Heart left ventricle (tissue), 16 donors: Measurements from ENCODE around the gene CCNJL. TPM values are rescaled to one million over a fixed set of nuclear protein-coding genes. Genes with fewer than 3 reads are reported as not detected.
A peak's percentile ranks its signal among the peaks of the same experiment; 100 is the strongest.

Experiments used
- ATAC-seq, 4 donors: fragments of 200-7000 bp; cut with Tn5 transposase; one replicate each; pipeline ENCODE4 v1.9.1; 2020 to 2022; ENCODE audit warnings: moderate library complexity in 4 of 4, mild to moderate bottlenecking in 3 of 4, moderate number of reproducible peaks in 1 of 4
- DNase-seq, 5 donors: peaks; one replicate each; pipeline ENCODE4 v3.0.0-alpha.2; 2020
- H3K27ac ChIP-seq, 12 donors: fragments of 200-600 bp; sonication (generic) in 4 of 12; one replicate each; pipeline versions ENCODE4 v1.5.0 to v1.8.0; 2016 to 2022; ENCODE audit warnings: mild to moderate bottlenecking in 2 of 12
- H3K27me3 ChIP-seq, 9 donors: fragments of 200-600 bp; sonication (generic) in 2 of 9; one replicate each; pipeline versions ENCODE4 v1.5.1 to v1.8.0; 2016 to 2022; ENCODE audit warnings: mild to moderate bottlenecking in 3 of 9
- H3K36me3 ChIP-seq, 9 donors: fragments of 200-600 bp; sonication (generic) in 2 of 9; one replicate each; pipeline versions ENCODE4 v1.5.0 to v1.8.0; 2018 to 2022; ENCODE audit warnings: mild to moderate bottlenecking in 2 of 9
- H3K4me1 ChIP-seq, 12 donors: fragments of 200-600 bp; sonication (generic) in 4 of 12; one replicate each; pipeline versions ENCODE4 v1.5.0 to v1.8.0; 2016 to 2022; ENCODE audit warnings: mild to moderate bottlenecking in 3 of 12
- H3K4me3 ChIP-seq, 12 donors: fragments of 200-600 bp; sonication (generic) in 4 of 12; one replicate each; pipeline versions ENCODE4 v1.5.0 to v1.8.0; 2017 to 2022; ENCODE audit warnings: mild to moderate bottlenecking in 9 of 12, moderate library complexity in 4 of 12
- H3K9me3 ChIP-seq, 12 donors: fragments of 200-600 bp; sonication (generic) in 4 of 12; one replicate each; pipeline versions ENCODE4 v1.5.0 to v1.8.0; 2016 to 2022; ENCODE audit warnings: mild to moderate bottlenecking in 1 of 12
- POLR2A ChIP-seq, 2 donors: fragments of 450-650 bp; IDR thresholded peaks; one replicate each; pipeline ENCODE4 v1.6.1; 2017; ENCODE audit warnings: antibody characterized with exemption in 2 of 2, mild to moderate bottlenecking in 2 of 2, moderate library complexity in 2 of 2
- WGBS, 4 donors: extraction: QIAGEN DNeasy Blood & Tissue Kit in 2 of 4; methylation state at CpG; one replicate each; pipeline versions ENCODE4 v1.1.5 to v1.1.7; 2013 to 2018; 5-methylcytosine and 5-hydroxymethylcytosine counted together
- intact Hi-C, 10 donors: fragments of 100-400 bp; cut with DNase I; formaldehyde crosslinking; loops; one replicate each; pipeline versions ENCODE4 v1.11.1 to v1.14.2; 2022
- polyA plus RNA-seq, 2 donors: library from polyadenylated mRNA; stranded (reverse); fragments of 200-250 nt; gene quantifications; one replicate each; pipeline ENCODE4 v1.2.3, GENCODE V29; 2013
- total RNA-seq, 9 donors: library from RNA; depleted of rRNA in 2 of 9; stranded (reverse); fragments of >200 nt in 2 of 9; fragmentation: NEBNext Ultra II Directional in 3 of 9; extraction: Animal tissue kit (Norgen Biotek cat#: 25700) in 3 of 9; gene quantifications; one replicate each; pipeline versions ENCODE4 v1.1.0 to v1.2.4, GENCODE V29; 2016 to 2023
- TF ChIP-seq, protein P1 (sequence below), 12 donors: fragments of 200-600 bp; sonication (generic) in 4 of 12; IDR thresholded peaks; one replicate each; pipeline versions ENCODE4 v1.5.0 to v1.8.0; 2018 to 2022; ENCODE audit warnings: antibody characterized with exemption in 12 of 12, mild to moderate bottlenecking in 5 of 12
- donor health status: ischemic (EF 13 %, LVEDD 7.1; RV severe dilation, severe dysfunction).
- donor health status: healthy with polysubstance abuse.
- donor health status: DM: no; HTN: yes; CAD: no.
- donor health status: DM: no; HTN: no; CAD: no.
- donor health status: ischemic (EF 25% LVEDD 6.9; RV normal size, moderate dysfunction).
- donor health status: ischemic (EF 25% LVEDD 5.7; RV mildly dilated, moderate dysfunction).
- donor health status: healthy.
- donor health status: DM: yes; HTN: yes; CAD: no.
- donor health status: ischemic (EF 35%, LVEDD 5.7; RV mildly dilated, moderate dysfunction).
- donor health status: nonischemic (EF 11% LVEDD 7.7; RV severe dilation, severe dysfunction).
- donor health status: DM: yes; HTN: yes; CAD: no.
- donor health status: PGD.
- donor health status: ischemic (EF 29% LVEDD 5.4; RV normal size, mild dysfunction).
- donor health status: nonischemic (EF 23%, LVEDD 6.1; RV moderate dilation, normal function).

Gene CCNJL
- total and polyA plus RNA-seq, 11 donors, result 3.5 to 12.4 (median 7.2) TPM

GRCh38 chr5:160293386-160293785 is 19.0 kb downstream of the CCNJL start:
- Histone ChIP-seq H3K4me1 (peaks cover 0 to 34% (median 12%) of the 10 kb centered on the region in 12 donors), H3K9me3 (no peaks in the 10 kb centered on the region), H3K4me3 (no peak overlapping the region), H3K27ac (peak overlapping the region in 1 of 12 donors; percentile 61), H3K36me3 (no peaks in the 10 kb centered on the region), H3K27me3 (no peaks in the 10 kb centered on the region)
- ATAC-seq, result no peak
- 93 to 97% (median 95%) methylated on average over 10 of the region's 10 CpGs for WGBS, 4 donors
- intact Hi-C loops, result no loop called here
- TF ChIP-seq POLR2A (IDR thresholded peaks at IDR 0.05), result no peak
- TF ChIP-seq, protein P1, sequence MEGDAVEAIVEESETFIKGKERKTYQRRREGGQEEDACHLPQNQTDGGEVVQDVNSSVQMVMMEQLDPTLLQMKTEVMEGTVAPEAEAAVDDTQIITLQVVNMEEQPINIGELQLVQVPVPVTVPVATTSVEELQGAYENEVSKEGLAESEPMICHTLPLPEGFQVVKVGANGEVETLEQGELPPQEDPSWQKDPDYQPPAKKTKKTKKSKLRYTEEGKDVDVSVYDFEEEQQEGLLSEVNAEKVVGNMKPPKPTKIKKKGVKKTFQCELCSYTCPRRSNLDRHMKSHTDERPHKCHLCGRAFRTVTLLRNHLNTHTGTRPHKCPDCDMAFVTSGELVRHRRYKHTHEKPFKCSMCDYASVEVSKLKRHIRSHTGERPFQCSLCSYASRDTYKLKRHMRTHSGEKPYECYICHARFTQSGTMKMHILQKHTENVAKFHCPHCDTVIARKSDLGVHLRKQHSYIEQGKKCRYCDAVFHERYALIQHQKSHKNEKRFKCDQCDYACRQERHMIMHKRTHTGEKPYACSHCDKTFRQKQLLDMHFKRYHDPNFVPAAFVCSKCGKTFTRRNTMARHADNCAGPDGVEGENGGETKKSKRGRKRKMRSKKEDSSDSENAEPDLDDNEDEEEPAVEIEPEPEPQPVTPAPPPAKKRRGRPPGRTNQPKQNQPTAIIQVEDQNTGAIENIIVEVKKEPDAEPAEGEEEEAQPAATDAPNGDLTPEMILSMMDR (IDR thresholded peaks at IDR 0.05), result no peak
- DNase-seq, result no peak

- Histone ChIP-seq H3K4me3 (no peak overlapping the region), H3K36me3 (no peaks in the 10 kb centered on the region), H3K9me3 (no peaks in the 10 kb centered on the region), H3K27ac (no peak overlapping the region), H3K27me3 (no peaks in the 10 kb centered on the region), H3K4me1 (peaks cover 3 to 44% (median 27%) of the 10 kb centered on the region in 12 donors)
- 77 to 87% (median 79%) methylated on average over 8 of the region's 8 CpGs for WGBS, 4 donors
- TF ChIP-seq, protein P1 (IDR thresholded peaks at IDR 0.05), result no peak
- TF ChIP-seq POLR2A (IDR thresholded peaks at IDR 0.05), result no peak
- intact Hi-C loops, result no loop called here
- ATAC-seq, result no peak
- no peak for DNase-seq
Measured at GRCh38 chr5:160291467-160291866, 20.9 kb downstream of the CCNJL start.

DNA sequence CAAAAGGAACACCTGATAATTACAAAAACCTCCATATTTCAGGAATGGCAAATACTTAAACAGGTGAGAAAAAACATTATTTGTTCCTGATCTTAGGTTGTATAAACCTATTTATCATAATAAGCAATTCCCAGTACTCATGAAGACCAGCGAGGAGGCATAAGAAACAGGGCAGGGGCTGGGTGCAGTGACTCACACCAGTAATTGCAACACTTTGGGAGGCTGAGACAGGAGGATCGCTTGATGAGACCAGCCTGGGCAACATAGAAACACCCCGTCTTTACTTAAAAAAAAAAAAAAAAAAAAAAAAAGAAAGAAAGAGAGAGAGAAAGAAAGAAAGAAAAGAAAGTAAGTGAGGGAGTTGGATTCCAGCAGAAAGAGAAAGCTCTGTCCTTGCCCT is 21.6 kb downstream of the CCNJL start:
- Histone ChIP-seq H3K4me1 (peaks cover 3 to 51% (median 27%) of the 10 kb centered on the region in 12 donors), H3K4me3 (no peak overlapping the region), H3K9me3 (no peaks in the 10 kb centered on the region), H3K36me3 (no peaks in the 10 kb centered on the region), H3K27ac (no peak overlapping the region), H3K27me3 (no peaks in the 10 kb centered on the region)
- intact Hi-C loops, result no loop called here
- DNase-seq (no peak), ATAC-seq (no peak)
- TF ChIP-seq, protein P1 (IDR thresholded peaks at IDR 0.05), result no peak
- no peak for TF ChIP-seq POLR2A (IDR thresholded peaks at IDR 0.05)
- WGBS, 4 donors, result 95 to 100% (median 99%) methylated on average over 3 of the region's 3 CpGs

DNA sequence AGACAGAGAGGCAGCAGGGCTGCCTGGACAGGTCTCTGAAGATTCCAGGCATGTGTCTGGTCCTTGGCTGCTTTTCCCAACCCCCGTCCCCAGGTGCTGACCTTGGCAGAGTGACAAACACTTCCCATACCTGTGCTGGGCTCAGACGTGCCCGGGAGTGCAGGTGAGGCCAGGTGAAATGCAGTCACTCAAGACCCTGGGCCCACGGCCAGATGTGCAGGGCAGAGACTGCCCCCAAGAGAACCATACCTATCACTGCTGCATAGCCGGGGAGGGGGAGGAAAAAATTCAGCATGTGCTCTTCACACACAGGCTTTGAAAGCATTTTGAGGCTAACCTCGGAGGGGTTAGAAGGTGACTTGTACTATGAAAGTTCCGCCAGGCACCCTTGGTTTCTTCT is 22.6 kb downstream of the CCNJL start:
- peak overlapping the region in 7 of 12 donors; percentile 56 to 88 (median 73) for H3K27ac ChIP-seq
- ATAC-seq, result no peak

More for the DNA sequence above, 22.6 kb downstream of the CCNJL start:
- Histone ChIP-seq H3K4me3 (no peak overlapping the region), H3K9me3 (no peaks in the 10 kb centered on the region), H3K4me1 (peaks cover 3 to 56% (median 29%) of the 10 kb centered on the region in 12 donors), H3K27me3 (no peaks in the 10 kb centered on the region), H3K36me3 (no peaks in the 10 kb centered on the region)
- TF ChIP-seq, protein P1 (IDR thresholded peaks at IDR 0.05), result no peak
- no peak for TF ChIP-seq POLR2A (IDR thresholded peaks at IDR 0.05)
- WGBS, 4 donors, result 50 to 63% (median 60%) methylated on average over 7 of the region's 7 CpGs
- intact Hi-C loops, result no loop called here
- DNase-seq, result no peak
